ENCODE results near the gene SEMA6A.

- no peak for TF ChIP-seq POLR2A (IDR thresholded peaks at IDR 0.05)
- no peak for TF ChIP-seq CTCF (IDR thresholded peaks at IDR 0.05)
These were observed 133.4 kb downstream of the SEMA6A start for GRCh38 chr5:116441223-116441622.

Data from breast epithelium (tissue), 3 donors.